22Rv1 (cell line): ENCODE results near the gene OGG1.

Experiments
- ZFX ChIP-seq: fragments of 450-650 bp; IDR thresholded peaks from 2 replicates; pipeline ENCODE4 v1.6.1; 2017; ENCODE audit warnings: antibody characterized with exemption, borderline replicate concordance
- TF ChIP-seq, protein P1 (sequence below): fragments of 450-650 bp; IDR thresholded peaks from 2 replicates; pipeline ENCODE4 v1.5.1; 2017; ENCODE audit warnings: mild to moderate bottlenecking

DNA sequence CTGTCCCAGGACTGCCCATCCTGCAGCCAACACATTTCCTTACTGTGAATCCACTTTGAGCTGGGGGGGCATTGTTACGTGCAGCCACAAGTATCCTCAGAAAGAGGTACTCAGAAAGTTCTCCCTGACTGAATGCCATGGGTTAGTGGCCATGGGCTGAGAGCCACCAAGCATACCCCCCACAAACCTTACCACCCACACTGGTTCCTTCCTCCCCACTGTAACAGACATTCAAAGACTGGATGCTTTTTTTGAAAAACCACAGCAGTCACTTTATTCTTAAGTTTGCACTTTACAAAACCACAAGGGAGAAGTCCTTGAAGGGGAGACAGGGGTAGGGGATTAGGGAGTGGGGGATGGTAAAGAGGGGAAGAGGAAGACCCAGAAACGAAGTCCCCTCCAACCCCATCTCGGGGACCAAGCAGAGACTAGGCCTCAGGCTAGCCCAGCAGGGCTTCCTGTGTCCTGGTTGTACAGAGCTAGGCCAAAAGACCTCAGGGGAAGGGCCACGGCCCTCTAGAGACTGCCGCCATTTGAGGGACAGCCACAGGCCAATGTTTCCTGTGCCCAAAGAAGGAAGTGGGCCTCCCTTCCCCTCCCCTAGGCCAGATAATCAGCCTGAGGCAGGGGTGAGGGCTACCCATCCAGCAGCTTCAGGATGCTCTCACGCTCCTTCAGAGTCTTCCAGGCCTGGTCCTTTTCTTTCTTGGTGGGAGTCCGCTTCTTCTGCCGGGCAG, 30.1 kb downstream of the OGG1 start:
- TF ChIP-seq, protein P1, sequence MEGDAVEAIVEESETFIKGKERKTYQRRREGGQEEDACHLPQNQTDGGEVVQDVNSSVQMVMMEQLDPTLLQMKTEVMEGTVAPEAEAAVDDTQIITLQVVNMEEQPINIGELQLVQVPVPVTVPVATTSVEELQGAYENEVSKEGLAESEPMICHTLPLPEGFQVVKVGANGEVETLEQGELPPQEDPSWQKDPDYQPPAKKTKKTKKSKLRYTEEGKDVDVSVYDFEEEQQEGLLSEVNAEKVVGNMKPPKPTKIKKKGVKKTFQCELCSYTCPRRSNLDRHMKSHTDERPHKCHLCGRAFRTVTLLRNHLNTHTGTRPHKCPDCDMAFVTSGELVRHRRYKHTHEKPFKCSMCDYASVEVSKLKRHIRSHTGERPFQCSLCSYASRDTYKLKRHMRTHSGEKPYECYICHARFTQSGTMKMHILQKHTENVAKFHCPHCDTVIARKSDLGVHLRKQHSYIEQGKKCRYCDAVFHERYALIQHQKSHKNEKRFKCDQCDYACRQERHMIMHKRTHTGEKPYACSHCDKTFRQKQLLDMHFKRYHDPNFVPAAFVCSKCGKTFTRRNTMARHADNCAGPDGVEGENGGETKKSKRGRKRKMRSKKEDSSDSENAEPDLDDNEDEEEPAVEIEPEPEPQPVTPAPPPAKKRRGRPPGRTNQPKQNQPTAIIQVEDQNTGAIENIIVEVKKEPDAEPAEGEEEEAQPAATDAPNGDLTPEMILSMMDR = no peak
- TF ChIP-seq ZFX = no peak
